Subcutaneous abdominal adipose tissue (tissue), 5 donors: ENCODE results near the gene KRT78.
A peak's percentile ranks its signal among the peaks of the same experiment; 100 is the strongest.

Experiments used
- H3K27ac ChIP-seq: one replicate; pipeline ENCODE4 v1.7.0; 2013; ENCODE audit warnings: low read depth, mild to moderate bottlenecking, inconsistent platforms, low read length, moderate library complexity
- H3K27me3 ChIP-seq, 5 donors: one replicate each; pipeline ENCODE4 v1.7.0; 2013; ENCODE audit warnings: low read length in 5 of 5, inconsistent platforms in 1 of 5; ENCODE audit not compliant: control insufficient read depth in 5 of 5, insufficient read depth in 4 of 5
- H3K36me3 ChIP-seq, 5 donors: one replicate each; pipeline ENCODE4 v1.7.0; 2013; ENCODE audit warnings: low read length in 5 of 5; ENCODE audit not compliant: control insufficient read depth in 5 of 5, insufficient read depth in 5 of 5
- H3K4me1 ChIP-seq, 5 donors: one replicate each; pipeline ENCODE4 v1.7.0; 2013; ENCODE audit warnings: low read length in 5 of 5, mild to moderate bottlenecking in 3 of 5, moderate library complexity in 1 of 5; ENCODE audit not compliant: control insufficient read depth in 5 of 5, insufficient read depth in 5 of 5
- H3K4me3 ChIP-seq, 5 donors: one replicate each; pipeline ENCODE4 v1.7.0; 2013; ENCODE audit warnings: low read length in 5 of 5, low read depth in 1 of 5
- H3K9ac ChIP-seq, 5 donors: one replicate each; pipeline ENCODE4 v1.7.0; 2013; ENCODE audit warnings: low read length in 5 of 5, mild to moderate bottlenecking in 4 of 5, moderate library complexity in 3 of 5
- H3K9me3 ChIP-seq, 5 donors: one replicate each; pipeline ENCODE4 v1.7.0; 2013; ENCODE audit warnings: low read length in 5 of 5; ENCODE audit not compliant: control insufficient read depth in 5 of 5
- donor health status: healthy.
- donor health status: healthy.
- donor health status: healthy.
- donor health status: healthy.
- donor health status: healthy.

KRT78 gene

GRCh38 chr12:52833922-52834726 lies 14.7 kb downstream of the KRT78 start, which contains the start of gene KRT79:
TSS of gene KRT79 (minus strand) at chr12:52834311. CDS start at chr12:52834260, 51 bp downstream.
- Histone ChIP-seq H3K9ac (no peak within 1 kb of the TSS), H3K27me3 (peaks cover 0 to 22% (median 3%) of the 10 kb centered on the region in 5 donors), H3K36me3 (no peaks in the 10 kb centered on the region), H3K4me3 (no peak within 1 kb of the TSS), H3K9me3 (no peaks in the 10 kb centered on the region), H3K4me1 (peaks cover 0 to 36% (median 26%) of the 10 kb centered on the region in 5 donors), H3K27ac (no peak within 1 kb of the TSS)

GRCh38 chr12:52832985-52833905 lies 15.5 kb downstream of the KRT78 start:
- Histone ChIP-seq H3K4me3 (no peak overlapping the region), H3K9ac (no peak overlapping the region), H3K27me3 (peaks cover 0 to 20% (median 3%) of the 10 kb centered on the region in 5 donors), H3K36me3 (no peaks in the 10 kb centered on the region), H3K9me3 (no peaks in the 10 kb centered on the region), H3K27ac (no peak overlapping the region), H3K4me1 (peaks cover 0 to 36% (median 26%) of the 10 kb centered on the region in 5 donors)

- H3K4me1 ChIP-seq: peaks cover 0 to 36% (median 26%) of the 10 kb centered on the region in 5 donors
Observed at GRCh38 chr12:52832451-52832850, 16.3 kb downstream of the KRT78 start.

GRCh38 chr12:52831251-52831650 lies 17.5 kb downstream of the KRT78 start:
- Histone ChIP-seq H3K36me3 (no peaks in the 10 kb centered on the region), H3K4me3 (no peak overlapping the region), H3K4me1 (peaks cover 0 to 36% (median 26%) of the 10 kb centered on the region in 5 donors), H3K27ac (peak overlapping the region; percentile 57), H3K27me3 (peaks cover 0 to 7% (median 0%) of the 10 kb centered on the region in 5 donors), H3K9ac (no peak overlapping the region), H3K9me3 (no peaks in the 10 kb centered on the region)

More at GRCh38 chr12:52832451-52832850, 16.3 kb downstream of the KRT78 start:
- Histone ChIP-seq H3K4me3 (no peak overlapping the region), H3K9ac (no peak overlapping the region), H3K9me3 (no peaks in the 10 kb centered on the region), H3K27me3 (peaks cover 0 to 16% (median 3%) of the 10 kb centered on the region in 5 donors), H3K27ac (no peak overlapping the region), H3K36me3 (no peaks in the 10 kb centered on the region)

- peak overlapping the region in 1 of 5 donors; percentile 1 for H3K4me3 ChIP-seq
- H3K9ac ChIP-seq: no peak overlapping the region
- no peaks in the 10 kb centered on the region for H3K9me3 ChIP-seq
- H3K27ac ChIP-seq: peak overlapping the region; percentile 57
- H3K27me3 ChIP-seq: no peaks in the 10 kb centered on the region
- H3K4me1 ChIP-seq: peaks cover 0 to 36% (median 26%) of the 10 kb centered on the region in 5 donors
- H3K36me3 ChIP-seq: no peaks in the 10 kb centered on the region
Observed at GRCh38 chr12:52829986-52830770, 18.6 kb downstream of the KRT78 start.

- Histone ChIP-seq H3K27ac (no peak overlapping the region), H3K4me3 (no peak overlapping the region), H3K36me3 (no peaks in the 10 kb centered on the region), H3K9ac (no peak overlapping the region), H3K9me3 (no peaks in the 10 kb centered on the region), H3K27me3 (no peaks in the 10 kb centered on the region), H3K4me1 (peaks cover 0 to 36% (median 26%) of the 10 kb centered on the region in 5 donors)
Observed at GRCh38 chr12:52828591-52829021, 20.2 kb downstream of the KRT78 start.

- H3K36me3 ChIP-seq: no peaks in the 10 kb centered on the region
- no peaks in the 10 kb centered on the region for H3K9me3 ChIP-seq
- H3K4me1 ChIP-seq: peaks cover 0 to 35% (median 26%) of the 10 kb centered on the region in 5 donors
- no peaks in the 10 kb centered on the region for H3K27me3 ChIP-seq
- H3K27ac ChIP-seq: no peak overlapping the region
- H3K4me3 ChIP-seq: no peak overlapping the region
- H3K9ac ChIP-seq: no peak overlapping the region
Observed at GRCh38 chr12:52828156-52828555, 20.6 kb downstream of the KRT78 start.

GRCh38 chr12:52827499-52828090 lies 21.2 kb downstream of the KRT78 start:
- Histone ChIP-seq H3K9ac (no peak overlapping the region), H3K36me3 (no peaks in the 10 kb centered on the region), H3K9me3 (no peaks in the 10 kb centered on the region), H3K4me1 (peaks cover 0 to 29% (median 21%) of the 10 kb centered on the region in 5 donors), H3K27ac (no peak overlapping the region), H3K4me3 (no peak overlapping the region), H3K27me3 (no peaks in the 10 kb centered on the region)
